HG02840 (cell line): Measurements from ENCODE around the gene AP1M2.

Experiments
- ATAC-seq: cut with Tn5 transposase; IDR thresholded peaks from one replicate; pipeline ENCODE4 v1.9.1; 2021; ENCODE audit warnings: mild to moderate bottlenecking, moderate library complexity, moderate number of reproducible peaks; ENCODE audit not compliant: unreplicated experiment, low FRiP score

The AP1M2 gene

DNA sequence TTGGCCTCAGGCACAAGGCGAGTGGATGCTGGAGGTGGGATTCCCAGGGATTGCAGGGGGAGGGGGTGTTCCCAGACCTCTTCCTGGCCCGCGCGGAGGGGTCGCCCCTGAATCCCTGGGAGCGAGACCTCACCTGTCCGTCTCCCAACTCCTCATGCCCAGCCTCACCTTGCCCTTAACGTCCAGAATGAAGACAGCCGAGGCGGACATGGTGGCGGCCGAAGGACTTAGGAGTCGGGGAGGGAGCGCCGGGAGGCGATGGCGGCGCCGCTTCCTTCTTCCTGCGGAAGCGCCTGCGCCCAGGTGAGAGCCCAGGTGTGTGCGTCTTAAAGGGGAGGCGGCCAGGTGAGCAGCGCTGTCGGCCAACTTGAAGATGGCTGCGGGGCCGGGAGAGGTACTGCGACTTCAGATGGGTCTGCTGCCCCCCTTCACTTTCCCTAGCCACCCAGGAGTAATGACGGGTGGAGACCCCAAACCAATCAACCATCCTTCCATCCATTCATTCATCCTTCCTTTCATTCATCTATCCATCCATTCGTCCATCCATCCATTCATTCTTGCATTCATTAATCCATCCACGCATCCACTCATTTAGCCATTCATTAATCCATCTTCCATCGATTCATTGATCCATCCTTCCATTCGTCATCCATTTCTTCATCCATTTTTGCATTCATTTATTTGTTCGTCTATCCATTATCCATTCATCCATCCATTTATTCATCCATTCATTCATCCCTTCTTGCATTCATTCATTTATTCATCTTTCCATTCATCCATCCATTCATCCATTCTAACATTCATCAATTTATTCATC lies at the start of gene AP1M2:
AP1M2 (minus strand) TSS at position 291 of the 817 bp plus-strand sequence; CDS start at position 210, 81 bp downstream.
- ATAC-seq: no peak

DNA sequence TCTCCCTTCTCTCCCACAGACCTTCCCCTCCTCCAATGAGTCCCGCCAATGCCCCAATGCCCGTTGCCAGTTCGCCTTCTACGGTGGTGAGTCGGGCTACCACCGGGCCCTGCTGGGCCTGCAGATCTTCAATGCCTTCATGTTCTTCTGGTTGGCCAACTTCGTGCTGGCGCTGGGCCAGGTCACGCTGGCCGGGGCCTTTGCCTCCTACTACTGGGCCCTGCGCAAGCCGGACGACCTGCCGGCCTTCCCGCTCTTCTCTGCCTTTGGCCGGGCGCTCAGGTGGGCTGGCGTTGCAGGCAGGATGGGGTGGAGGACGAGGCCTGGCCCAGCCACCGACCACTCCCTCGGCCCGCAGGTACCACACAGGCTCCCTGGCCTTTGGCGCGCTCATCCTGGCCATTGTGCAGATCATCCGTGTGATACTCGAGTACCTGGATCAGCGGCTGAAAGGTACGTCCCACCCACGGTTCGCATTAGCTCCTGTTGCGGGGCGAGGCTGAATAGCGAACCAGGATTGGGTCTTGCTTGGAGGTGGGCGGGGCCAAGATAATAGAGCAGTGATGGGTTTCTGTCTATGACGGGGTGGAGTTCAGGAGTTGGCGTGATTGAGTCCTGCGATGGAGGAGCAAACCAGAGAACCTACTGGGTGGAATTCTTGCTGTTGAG lies 49.3 kb upstream of the AP1M2 start:
- no peak for ATAC-seq

DNA sequence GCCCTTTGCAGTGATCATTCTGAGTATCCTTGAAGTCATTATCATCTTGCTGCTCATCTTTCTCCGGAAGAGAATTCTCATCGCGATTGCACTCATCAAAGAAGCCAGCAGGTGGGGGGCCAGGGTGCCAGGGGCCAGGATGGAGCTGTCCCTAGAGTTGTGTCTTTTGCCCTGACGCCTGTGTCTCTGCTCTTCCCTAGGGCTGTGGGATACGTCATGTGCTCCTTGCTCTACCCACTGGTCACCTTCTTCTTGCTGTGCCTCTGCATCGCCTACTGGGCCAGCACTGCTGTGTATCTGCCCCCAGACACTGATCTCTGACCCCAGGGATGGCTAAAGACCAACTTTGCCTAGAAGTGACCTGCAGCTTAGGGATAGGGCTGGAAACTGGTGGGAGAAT lies 47.9 kb upstream of the AP1M2 start:
- ATAC-seq: no peak

DNA sequence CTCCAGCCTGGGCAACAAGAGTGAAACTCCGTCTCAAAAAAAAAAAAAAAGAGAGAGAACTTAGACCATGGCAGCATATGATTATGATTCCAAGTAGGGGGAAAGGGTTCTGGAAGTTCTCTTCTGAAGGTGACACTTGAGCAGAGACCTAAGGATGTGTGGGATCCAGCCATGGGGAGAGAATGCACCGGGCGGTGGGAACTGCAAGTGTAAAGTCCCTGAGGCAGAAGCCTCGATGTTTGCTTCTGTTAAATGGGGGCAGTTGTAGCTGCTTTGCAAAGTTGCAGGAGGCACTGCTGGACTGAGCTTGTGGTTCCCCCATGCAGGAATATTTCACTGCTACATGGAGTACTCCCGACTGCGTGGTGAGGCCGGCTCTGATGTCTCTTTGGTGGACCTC lies 47.3 kb upstream of the AP1M2 start:
- ATAC-seq: no peak

DNA sequence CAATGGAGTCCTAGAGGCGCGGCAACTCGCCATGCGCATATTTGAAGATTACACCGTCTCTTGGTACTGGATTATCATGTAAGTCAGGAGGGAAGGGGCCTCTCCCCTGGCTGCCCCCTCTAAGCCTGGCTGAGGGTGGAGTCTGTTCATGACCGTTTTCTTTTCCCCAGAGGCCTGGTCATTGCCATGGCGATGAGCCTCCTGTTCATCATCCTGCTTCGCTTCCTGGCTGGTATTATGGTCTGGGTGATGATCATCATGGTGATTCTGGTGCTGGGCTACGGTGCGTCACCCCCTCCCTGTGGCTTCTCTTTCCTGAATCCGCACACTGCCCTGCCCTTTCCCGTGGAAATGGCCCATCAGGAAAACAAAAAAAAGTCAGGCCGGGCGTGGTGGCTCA lies 44.8 kb upstream of the AP1M2 start:
- no peak for ATAC-seq

DNA sequence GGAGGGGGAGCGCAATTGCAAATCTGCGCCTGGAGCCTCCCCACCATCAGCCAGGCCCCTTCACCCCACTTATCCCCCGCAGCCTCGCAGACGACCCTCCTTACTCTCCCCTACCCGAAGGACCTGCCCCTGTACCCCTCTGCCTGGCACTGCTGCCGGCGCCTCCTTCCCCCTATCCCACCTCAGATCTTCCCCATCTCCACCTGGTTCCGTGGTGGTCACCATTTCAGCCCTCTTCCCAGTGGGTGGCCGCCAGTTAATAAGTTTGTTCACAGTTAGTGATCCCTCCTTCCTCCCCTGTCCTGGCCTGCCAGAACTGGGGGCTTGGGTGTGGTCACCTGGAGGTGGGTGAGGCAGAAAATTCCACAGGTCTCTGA lies 38.6 kb upstream of the AP1M2 start:
- ATAC-seq: no peak

DNA sequence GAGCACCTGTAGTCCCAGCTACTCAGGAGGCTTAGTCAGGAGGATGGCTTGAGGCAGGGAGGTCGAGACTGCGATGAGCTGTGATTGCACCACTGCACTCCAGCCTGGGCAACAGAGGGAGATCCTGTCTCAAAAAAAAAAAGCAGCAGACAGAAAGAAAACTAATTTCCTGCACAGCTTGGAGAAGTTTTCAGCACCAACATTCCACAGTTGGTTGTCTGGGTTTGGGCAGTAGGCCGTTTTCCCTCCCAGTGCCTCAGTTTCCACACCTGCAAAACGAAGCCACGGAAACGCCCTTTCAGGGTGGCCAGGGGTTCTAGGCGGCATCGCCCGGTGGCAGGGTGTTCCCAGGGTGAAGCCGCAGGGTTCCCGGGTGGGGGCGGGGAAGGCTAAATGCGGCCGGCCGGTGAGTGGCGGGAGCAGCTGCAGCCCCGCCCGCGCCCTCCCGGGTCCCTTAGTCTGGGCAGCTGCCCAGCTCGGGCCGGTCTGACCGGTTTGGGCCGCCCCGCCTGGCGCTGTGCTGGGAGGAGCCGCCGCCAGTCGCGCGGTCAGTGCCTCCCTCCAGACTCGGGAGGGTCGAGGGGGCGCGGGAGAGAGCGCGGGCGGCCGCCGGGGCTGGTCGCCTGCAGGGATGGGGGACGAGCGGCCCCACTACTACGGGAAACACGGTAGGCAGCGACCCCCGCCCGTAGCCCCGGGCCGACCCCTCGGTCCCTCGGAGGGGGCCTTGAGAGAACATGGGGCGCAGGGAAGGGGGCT lies 38.1 kb upstream of the AP1M2 start, which contains the start of gene SLC44A2:
SLC44A2 (plus strand) TSS at position 551 of the 759 bp plus-strand sequence; CDS start at position 632, 81 bp downstream.
- ATAC-seq: no peak

DNA sequence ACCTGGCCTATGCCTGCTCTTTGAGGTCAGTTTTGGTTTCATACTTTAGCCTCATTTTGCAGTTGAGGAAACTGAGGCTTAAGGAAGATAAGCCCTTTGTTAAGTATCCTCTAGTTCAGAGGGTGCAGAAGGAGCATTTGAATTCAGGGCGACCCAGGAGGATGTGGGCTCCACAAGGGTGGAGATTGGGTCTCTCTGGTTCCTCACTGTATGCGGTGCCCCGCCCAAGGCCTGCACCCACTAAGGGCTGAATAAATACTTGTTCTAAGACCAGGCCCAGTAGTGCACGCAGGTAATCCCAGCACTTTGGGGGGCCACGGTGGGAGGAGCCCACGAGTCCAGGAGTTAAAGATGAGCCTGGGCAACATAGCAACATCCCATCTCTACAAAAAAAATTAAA lies 37.5 kb upstream of the AP1M2 start:
- ATAC-seq: no peak

DNA sequence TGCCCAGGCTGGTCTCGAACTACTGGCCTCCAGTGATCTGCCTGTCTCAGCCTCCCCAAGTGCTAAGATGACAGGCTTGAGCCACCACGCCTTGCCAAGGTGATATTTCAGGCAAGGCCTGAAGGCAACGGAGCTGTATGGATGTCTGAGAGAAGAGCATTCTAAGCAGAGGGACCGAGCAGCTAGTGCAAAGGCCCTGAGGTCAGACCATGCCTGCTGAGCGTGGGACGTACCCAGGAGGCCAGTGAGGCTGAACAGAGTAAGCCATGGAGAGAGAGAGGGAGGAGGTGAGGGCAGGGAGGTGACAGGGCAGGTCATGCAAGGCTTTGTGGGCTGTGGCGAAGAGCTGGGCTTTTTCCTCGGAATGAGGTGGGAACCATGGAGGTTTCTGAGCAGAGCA lies 34.9 kb upstream of the AP1M2 start:
- ATAC-seq: no peak

DNA sequence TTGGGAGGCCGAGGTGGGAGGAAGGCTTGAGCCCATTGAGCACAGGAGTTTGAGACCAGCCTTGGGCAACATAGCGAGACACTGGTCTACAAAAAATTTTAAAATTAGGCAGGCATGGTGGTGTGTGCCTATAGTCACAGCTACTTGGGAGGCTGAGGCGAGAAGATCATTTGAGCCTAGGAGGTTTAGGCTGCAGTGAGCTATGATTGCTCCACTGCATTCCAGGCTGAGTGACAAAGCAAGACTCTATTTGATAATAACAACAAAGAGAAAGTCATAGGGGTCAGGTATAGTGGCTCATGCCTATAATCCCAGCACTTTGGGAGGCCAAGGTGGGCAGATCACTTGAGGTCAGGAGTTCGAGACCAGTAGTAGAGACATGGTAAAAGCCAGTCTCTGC lies 33.7 kb upstream of the AP1M2 start:
- no peak for ATAC-seq

DNA sequence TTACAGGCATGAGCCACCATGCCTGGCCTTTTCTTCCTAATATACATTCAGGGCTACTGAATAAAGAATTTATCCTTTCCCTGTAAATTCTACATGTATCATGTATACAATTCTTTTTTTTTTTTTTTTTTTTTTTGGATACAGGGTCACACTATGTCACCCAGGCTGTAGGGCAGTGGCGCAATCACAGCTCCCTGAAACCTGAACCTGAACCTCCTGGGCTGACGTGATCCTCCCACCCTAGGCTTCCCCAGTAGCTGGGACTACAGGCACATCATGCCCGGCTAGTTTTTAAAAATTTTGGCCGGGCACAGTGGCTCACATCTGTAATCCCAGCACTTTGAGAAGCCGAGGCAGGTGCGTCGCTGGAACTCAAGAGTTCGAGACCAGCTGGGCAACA lies 31.7 kb upstream of the AP1M2 start:
- ATAC-seq: no peak

DNA sequence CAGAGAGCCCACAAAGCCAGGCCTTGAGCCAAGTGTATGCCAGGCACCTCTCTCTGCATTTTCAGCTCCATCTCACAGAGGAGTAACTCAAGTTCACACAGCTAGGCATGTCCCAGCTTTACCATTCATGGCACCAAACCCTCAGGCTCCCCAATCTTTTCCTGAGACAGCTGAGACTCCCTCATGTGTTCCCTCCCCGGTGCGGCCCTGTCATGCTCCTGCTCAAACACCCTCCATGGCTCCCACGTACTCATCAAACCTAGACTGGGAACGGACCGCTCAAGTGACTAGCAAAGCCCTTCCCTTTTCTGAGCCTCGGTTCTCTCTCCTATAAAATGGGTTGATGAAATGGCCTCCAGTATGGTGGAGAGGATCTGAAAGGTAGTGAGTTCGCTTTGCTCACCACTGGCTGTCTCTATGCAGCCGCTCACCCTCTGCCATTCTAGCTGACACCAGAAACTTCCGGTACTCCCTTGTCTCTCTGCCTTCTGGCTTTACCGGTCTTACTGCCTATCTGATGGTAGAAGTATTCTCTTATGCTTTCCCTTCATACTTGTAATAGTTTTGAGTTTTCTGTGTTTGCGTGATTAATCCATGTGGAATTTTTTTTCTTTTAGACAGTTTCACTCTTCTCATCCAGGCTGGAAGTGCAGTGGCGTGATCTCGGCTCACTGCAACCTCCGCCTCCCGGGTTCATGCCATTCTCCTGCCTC lies 30.5 kb upstream of the AP1M2 start:
- no peak for ATAC-seq

DNA sequence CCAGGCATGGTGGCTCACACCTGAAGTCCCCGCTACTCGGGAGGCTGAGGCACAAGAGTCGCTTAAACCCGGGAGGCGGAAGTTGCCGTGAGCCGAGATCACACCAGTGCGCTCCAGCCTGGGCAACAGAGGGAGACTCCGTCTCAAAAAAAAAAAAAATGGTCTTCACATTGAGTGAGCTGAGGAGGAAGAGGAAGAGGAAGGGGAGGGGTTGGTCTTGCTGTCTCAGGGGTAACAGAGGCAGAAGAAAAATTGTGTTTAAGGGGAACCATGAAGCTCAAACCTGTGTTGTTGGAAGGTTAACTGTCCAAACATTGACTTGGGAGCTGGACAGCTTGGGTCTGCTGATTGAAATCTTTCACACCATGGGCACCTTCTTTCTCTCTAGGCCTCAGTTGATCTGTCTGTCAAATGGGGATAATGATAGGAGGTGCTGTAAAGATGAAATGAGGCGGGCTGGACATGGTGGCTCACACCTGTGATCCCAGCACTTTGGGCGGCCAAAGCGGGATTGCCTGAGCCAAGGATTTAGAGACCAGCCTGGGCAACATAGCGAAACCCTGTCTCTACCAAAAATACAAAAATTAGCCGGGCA lies 28.4 kb upstream of the AP1M2 start:
- no peak for ATAC-seq

DNA sequence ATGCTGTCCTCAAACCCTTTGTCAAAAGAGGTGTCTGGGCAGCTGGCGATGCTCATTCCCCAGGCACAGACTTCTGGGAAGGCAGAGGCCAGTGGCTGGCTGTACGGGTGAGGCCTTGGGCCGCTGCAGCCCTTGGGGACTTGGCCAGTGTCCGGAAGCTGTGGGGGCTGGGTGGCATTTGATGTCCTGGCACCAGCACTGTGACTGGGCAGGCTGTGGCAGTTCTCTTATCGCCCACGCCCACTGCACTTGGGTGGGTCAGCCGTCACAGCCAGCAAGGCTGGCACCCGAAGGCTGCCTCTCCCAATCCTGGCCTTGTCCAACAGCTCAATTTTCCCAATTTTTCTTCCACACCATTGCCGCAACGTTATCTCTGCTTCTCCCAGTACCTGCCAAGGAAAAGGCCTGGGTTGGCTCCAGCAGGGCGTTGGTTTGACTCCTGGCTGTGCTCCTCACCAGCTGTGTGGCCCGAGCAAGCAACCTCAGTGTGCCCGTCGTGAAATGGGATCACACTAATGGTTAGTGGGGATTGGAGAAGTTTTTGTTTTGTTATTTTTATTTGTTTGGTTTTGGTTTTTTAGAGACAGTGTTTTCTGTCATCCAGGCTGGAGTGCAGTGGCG lies 25.5 kb upstream of the AP1M2 start:
- no peak for ATAC-seq

DNA sequence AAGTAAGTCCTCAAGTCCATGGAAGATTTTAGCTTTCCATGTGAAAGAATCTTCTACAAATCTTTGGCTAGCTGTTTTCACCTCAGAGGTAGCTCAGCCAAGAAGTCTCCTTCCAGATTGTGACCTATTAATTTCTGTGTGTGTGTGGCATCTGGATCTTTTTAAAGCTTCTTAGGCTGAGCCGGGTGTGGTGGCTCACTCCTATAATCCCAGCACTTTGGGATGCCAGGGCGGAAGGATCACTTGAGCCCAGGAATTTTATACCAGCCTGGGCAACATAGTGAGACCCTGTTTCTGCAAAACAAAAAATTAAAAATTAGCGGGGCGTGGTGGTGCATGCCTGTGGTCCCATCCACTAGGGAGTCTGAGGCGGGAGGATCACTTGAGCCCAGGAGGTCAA lies 24.8 kb upstream of the AP1M2 start:
- no peak for ATAC-seq

DNA sequence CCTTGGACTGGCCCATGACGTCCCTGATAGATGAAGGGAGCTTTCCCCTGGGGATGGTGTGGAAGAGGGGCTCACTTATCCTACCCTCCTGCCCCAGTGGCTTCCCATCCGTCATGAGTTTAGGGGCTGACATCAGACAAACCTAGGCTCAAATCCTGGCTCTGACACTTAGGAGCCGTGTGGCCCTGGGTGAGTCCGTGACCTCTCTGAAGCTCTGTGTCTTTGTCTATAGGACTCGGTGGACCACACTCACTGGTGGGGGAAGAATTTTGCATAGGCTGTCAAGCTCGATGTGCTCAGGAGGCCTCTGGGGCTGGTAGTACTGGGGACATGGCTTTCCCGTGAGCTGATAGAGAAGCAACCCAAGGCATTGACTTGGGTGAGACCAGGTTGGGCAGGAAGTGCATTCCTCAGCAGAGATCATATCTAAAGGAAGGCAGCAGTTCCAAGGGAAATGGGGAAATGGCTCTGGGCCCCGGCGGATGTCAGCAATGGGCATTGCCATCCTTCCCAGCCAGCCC lies 17.4 kb upstream of the AP1M2 start:
- no peak for ATAC-seq

DNA sequence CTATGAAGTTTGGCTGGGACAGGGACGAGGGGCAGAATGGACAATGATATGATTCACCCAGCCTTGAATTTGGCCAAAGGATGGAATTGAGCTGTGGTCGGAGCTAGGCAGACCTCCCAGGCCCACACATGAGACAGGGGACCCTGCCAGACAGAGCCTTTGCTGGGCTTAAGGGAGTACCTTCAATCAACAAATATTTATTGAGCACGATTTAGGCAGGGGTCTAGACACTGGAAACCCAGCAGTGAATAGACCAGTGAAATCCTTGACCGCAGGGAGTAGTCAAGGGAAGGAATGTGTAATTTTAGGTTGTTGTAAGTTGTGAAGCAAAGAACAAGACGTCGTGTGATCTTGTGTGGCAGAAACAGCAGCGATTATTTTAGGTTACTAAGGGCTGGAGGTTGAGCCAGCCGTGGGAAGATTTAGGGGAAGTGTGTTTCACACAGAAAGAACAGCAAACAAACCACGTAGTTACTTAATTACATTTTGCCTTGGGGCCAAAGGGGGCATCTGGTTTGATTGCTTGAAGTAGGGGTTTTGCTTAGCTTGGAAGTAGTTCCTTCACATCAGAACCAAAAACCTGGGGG lies 16.9 kb upstream of the AP1M2 start:
- peak; percentile 14 for ATAC-seq

DNA sequence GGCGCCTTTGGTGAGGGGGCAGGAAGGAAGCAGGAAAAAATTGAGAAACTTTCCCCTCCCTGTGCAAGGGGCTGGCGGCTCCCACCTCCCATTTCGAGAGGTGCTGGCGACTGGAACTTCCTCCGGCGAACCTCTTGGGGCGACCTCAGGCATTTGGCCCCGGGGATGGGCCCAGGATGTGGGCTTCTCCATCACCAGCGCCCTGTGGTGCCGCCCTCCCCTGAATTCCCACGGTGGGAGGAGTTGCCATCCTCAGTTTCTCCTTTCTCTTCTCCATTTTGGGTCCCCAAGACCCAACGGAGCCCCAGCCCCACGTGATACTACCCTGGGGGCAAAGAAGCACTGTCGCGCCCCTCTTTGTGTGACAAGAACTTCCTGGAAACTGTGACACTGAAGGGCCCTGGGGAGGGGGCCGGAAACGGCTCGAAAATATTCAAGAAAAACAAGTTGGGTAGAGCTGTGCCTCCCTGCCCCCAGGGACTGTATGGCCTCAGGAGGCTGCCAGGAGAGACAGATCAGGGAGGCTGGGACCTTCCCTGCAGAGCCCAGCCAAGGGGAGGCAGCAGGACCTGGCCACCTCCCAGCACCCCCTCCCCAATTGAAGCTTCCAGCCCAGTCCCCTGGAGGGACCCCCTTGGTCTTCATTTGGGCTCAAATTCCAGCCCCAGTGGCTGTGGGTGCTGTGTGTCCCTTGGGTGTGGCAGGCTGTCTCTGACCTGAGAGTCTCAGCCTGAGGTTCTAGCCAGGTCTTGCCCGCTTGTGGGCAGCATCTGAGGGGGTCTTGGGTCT lies 16.2 kb upstream of the AP1M2 start:
- peak; percentile 48 for ATAC-seq
